HG03521 (cell line): ENCODE measurements around the gene SLC38A2.

Experiments used
- ATAC-seq: cut with Tn5 transposase; IDR thresholded peaks from one replicate; pipeline ENCODE4 v1.9.1; 2021; ENCODE audit warnings: mild to moderate bottlenecking, moderate library complexity; ENCODE audit not compliant: unreplicated experiment

SLC38A2 gene

DNA sequence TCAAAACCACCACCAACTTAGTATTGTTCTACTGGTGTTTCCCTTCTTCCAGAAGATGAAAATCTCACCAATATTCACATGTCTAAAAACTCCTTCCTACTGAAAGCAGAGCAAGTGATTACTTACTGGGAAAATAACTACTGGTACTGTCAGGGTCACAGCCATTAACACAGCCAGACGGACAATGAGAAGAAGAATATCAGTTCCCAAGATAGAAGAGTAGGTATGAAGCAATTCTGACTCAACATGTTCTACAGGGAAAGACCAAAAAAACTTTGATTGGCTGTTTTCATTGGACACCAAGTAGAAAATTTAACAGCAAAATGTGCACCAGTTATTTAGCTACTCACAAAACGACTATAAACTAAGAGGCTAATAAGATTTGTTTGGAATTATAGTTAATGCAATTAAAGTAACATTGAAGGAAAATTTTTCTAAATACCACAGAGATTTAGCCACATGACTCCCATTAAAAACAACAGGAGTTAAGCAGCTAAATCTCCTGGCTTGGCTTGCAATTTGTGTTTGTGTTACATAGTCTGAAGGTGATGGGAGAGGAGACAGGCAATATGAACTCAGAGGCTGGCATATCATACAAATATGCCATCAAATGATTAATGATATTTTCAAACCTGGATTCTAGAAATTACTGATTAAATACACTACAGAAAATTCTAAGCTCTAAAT is 9.5 kb downstream of the SLC38A2 start:
- no peak for ATAC-seq

DNA sequence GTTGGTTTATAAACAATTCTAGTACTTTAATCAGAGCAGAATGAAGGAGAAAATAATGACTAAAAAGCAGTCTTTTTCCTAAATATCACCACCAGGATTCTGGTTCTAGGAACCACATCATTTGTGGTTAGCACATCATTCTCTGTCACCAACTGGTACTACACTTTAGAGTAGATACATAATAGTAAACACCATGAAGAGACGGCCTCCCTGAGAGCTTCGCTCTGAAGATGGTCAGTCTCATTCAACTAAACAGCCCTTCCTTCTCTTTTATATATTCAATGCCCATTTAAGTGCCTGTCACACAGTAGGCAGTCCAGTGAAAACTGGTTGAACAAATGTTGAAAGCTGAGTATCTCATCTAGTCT is 10.9 kb downstream of the SLC38A2 start:
- ATAC-seq = no peak

DNA sequence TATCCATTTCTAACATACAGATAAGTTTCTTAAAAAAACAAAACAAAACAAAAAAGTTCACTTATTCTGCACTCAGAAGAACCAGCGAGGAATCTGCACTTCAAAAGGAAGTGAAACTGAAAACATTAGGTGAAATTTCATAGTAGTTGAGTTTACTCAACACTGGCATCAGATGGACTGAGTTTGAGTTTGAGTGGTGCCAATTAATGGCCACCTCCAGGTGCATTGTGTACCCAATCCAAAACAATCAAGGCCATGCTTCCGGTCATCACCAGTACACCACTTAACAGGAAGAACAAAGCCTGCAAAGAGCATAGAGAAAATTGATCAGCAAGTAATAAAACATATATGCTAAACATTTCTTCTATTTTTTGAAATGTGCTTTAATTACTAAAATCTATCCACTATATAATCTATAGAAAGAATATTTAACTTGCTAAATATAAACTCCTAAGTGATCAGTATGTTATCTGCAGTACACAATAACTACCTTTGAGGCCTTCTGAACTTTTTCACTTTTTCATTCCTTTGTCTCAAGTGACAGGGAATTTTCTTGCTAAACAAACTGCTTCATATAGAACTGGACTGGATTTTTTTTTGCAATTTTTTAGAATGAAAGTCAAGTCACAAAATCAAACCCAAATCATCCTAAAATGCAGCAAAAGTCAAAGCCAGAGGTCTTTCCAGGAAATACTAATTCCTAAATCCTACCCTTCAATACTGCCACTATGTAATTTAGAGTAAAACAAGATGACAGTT is 11.5 kb downstream of the SLC38A2 start:
- ATAC-seq = peak; percentile 57

DNA sequence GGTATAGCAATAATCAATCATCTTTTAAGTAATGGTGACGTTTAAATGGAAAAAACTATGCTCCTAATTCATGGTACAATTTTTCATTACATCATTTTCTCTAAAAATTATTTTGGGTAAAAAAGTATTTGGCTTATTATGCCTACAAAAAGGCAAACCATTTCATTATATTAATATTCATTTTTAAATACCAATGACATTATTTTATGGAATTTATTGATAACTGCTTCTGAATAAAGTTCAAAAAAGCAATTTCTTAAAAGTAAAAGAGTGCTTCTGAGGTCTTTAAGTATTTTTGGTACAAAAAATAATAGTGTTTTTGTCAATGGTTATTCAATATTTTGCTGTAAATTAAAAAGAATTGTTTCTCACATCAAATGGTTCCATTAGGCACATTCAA is 12.2 kb downstream of the SLC38A2 start:
- ATAC-seq = no peak

DNA sequence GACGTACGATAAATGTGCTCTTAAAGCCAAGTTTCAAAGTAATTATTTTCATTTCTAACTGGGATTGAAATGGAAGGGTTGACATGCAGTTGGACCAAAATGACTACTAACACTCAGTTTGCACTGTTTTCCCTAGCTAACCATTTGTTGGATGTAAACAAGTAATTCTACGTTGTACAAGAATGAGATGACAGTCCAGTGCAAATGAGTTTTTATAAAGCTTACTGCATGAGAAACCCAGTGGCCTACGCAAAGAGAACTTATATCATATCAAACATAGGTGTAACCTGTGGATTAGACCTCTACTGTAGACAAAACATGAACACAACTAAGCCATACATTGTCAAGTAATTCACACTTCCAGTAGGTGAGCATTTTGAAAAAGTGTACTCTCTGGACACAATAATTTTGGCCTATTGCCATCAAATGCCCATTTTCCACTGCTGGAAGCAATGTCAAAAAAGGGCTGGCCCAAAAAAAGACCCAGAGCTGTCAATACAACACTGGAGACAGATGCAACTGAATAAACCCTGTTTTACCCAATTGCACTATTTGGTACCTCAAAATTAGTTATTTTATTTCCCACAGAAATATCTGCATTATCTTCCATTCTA is 12.8 kb downstream of the SLC38A2 start:
- no peak for ATAC-seq

DNA sequence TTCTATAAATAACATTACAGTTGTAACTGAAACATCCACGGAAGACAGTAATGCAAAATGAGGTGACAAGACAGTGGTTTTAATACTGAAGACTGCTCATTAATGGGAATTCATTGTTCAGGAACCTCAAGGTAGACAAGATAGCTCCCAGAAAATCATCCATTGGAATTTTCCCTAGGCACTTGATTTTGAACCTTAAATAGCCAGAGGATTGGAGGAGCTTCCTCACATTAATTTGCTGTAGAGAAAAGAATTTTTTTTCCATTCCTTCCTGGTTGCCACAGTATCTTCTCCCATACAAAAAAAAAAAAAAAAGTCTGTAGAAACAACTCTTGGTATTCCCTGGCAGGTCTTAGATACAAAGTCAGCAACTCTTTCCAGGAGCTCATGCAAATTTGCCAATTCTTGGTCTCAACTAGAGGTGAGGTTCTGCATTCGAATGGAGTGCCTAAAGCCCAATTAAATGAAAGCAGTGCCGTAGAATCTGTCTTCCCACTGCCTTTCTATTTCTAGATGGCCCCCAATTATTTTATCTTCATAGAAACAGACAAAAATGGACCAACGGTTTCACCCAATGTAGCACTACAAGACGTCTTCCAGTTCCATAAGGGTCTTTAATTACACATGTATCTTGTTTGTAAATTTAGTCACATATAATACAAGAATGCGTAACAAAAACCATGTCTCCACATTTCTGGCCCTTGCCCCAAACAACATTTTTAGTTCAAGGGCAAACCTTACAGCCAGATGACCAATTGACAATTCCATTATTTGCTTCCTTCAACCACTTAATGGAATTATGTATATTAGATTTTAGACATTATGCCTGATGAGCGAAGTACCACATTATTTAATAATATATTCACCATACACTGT is 13.5 kb downstream of the SLC38A2 start:
- ATAC-seq = no peak

DNA sequence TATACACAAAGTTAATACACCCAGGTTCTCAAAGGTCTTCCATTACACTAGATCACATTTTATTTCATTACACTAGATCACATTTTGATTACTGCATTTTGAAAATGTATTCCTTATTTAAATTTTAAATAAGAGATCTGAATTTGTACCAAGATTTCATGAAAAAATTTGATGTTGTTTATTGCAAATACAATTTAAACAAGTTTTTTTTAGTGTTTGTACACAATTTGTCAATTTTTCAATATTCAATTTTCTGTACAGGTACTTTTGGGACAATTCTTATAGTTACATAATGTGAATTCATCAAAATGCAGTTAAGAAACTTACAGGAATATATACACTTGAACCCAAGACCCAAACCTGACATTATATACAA is 14.3 kb downstream of the SLC38A2 start:
- no peak for ATAC-seq

DNA sequence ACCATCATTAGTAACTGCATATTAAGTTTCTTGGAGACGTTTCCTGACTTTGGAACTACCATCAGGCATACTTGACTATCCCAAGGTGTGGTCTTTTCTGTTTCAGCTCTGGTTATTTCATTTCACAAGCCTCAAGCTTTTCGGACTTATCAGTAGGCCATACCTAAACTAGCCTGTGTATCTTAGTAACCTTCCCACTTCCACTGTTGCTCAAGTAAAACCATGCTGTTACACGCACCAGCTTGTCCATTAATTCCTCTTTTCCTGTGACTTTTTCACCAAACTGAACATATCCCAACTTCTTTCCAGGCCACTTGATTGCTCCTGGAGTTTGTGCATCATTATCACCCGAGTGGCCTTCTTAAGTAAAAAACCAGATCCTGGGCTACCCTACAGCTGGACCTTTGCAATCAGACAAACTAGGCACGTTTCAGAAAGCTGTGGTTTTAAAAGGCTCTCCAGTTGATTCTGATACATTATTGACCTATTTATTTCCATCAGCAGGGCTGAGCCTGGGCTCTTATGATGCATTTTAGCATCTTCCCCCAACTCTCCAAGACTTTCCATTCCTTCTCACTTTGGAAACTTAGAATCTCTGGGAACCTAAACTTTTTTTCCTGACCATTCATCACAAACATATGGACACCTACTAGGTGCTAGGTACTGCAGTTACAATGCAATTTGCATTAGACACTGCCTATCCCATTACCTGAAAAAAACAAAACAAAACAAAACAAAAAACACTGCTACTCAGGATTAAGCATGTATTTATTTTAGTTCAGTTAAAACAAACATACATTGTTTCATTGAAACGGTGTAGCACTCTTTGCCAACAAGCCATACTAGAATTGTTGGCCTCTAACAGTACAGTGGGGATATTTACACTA is 14.9 kb downstream of the SLC38A2 start:
- ATAC-seq = no peak

DNA sequence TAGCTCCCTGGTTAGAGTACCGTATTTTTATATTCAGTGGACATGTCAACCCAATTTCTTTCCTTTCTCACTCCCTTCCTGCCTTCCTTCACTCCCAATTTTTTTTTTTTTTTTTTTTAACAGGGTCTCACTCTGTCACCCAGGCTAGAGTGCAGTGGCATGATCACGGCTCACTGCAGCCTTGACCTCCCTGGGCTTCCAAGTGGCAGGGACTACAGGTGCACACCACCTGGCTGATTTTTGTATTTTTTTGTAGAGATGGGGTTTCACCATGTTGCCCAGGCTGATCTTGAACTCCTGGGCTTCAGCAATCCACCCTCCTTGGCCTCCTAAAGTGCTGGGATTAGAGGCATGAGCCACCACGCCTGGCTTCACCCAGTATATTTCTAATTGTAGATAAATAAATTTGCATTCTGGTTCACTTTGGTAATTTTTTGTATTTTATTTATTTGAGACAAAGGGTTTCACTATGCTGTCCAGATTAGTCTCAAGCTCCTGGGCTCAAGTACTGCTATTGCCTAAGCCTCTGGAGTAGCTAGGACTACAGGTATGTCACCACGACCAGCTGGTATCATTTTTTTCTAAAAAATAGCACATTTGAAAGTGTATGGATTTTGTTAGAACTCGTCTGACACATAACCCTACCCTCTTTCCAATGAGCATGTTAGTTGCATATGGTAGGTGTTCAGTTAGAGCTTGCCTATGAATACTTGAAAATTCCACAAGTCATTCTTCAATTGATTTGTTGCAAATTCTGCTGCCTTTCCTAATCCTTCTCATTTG is 15.7 kb downstream of the SLC38A2 start:
- no peak for ATAC-seq

DNA sequence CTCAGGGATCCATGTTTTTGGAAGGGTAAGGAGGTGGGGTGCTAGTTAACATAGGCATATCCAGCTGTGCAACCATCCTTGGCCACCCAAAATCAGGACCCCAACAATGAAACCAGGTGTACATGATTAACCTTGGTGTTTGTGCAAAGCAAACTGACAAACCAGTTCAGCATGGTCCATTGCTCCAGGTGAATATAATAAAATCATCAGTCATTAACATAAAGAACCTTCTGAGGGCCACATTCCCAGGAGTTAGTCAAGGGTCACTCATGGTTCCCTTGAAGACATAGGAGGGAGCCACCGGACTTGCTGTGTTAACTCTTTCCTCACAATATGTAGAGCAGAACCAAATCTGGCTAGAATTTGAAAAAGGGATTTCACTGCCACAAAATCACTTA is 17.8 kb downstream of the SLC38A2 start:
- no peak for ATAC-seq

DNA sequence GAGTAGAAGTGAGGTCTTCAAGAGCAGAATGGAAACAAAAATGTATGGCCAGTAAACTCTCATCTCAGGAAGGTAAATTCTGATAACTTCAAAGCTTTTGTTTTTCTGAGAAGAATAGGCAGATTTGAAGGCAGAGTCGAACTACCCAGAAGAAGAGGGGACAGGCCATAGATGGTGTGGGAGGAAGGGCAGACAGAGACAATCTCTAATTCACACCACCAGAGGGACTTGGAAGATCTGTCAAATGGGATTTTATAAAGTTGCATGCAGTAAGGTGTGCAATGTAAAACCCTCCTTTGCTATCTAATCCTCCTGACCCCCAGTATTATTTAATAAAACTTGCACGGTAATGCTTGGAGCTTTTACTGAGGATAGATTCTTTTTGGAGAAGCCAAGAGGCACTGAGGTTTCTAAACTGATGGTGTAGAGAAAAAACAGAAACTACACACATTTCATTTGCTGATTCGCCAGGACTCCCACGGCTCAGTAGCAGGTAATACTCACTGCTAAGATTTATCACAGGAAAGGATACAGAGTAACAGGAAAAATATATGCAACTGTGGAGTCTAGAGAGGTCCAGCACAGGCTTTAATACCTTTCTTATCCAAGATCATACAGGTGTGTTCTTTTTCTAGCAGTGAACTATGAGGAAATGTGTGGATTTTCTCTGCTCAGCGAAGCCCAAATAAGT is 18.3 kb downstream of the SLC38A2 start:
- no peak for ATAC-seq

DNA sequence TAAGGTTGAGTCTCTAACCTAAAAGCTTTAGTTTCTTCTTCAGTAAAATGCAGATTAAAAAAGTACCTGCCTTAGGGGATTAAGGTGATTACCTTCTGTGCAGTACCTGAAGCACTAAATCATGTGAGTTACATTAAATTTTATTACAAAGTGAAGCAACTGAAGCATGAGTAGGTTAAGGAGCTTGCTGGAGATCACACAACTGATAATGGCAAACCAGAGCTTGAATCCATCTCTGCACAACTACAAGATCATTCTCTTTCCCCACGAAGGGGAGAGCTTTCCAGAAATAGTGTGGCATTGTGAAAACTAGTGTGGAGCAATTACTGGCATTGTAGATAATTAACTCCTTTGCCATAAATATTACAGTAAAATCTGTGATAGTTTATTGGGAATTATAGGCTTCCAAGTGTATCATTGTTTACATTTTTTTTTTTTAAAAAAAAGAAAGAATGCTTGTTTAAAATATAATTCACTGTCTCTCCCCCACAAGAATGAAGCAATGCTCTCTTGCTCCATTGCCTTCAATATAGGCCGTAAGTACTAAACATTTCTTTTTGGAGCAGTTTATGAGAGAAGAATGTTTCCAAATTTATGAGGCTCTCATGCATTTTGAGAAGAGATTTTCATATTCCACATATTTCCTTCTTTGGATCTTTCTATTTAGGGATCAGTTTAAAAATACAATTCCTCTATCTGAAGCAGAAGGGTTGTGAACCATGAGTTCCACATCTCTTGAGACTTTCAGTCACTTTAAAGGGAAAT is 20.5 kb downstream of the SLC38A2 start:
- ATAC-seq = no peak

DNA sequence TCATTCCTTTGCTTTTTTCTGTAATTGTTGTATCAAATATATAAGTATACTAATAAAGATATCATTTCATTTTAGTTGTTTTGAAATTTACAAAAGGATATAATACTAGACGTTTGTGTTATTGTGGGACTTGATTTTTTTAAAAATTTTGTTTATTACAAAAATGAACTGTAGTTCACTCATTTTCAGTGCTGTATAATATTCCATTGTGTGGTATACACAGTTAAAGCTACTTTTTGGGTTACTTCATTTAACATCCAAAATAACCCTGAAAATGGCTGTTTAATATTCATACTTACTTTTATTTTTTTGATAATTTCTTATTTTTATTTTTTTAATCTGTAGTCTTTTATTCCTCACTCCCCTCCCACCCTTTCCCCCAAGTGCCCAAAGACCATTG is 21.4 kb downstream of the SLC38A2 start:
- ATAC-seq = no peak

DNA sequence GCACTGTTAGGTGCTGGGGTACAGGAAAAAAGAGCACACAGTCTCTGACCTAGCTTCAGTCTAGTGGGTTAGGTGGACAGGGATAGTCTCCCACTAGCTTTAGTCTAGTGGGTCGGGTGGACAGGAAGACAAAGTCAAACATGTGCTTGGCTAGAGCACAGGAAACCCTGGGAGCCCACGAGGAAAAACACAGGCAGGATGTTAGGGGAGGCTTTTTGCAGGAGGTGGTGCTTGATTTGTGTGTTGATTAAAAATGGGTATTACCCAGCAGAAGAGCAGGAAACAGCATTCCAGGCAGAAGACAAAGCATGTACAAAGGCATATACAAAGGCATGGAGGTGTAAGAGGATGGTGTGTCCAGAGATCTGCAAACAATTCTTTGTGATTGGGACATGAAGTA is 23.3 kb downstream of the SLC38A2 start:
- no peak for ATAC-seq

DNA sequence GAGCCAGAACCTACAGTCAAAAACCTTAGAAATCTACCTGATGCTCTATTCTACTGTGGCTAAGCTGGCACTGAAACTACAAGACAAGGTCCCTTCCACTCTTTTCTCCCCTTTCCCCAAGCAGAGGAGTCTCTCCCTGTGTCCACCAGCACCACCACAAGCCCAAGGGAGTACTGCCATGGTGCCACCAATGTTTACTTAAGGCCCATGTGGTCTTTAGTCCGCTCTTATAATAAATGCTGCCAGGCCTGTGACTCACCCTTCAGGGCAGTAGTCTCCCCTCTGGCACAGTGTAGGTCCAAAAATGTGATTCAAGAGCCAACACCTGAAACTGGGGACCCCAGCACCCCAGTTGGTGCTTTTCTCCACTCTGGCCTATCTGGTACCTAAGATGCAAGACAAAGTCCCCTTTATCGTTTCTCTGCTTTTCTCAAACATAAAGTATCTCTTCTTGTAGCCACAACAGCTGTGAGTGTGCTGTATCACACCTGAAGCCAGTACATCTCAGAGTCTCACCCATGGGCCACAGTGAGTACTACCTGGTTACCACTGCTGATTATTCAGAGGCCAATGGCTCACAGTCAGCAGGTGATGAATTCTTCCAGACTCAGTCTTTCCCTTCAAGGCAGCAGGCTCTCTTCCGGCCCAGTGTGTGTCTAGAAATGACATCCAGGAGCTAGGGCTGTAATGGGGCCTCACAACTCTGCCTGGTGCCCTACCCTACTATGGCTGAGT is 29.3 kb downstream of the SLC38A2 start:
- ATAC-seq = no peak

DNA sequence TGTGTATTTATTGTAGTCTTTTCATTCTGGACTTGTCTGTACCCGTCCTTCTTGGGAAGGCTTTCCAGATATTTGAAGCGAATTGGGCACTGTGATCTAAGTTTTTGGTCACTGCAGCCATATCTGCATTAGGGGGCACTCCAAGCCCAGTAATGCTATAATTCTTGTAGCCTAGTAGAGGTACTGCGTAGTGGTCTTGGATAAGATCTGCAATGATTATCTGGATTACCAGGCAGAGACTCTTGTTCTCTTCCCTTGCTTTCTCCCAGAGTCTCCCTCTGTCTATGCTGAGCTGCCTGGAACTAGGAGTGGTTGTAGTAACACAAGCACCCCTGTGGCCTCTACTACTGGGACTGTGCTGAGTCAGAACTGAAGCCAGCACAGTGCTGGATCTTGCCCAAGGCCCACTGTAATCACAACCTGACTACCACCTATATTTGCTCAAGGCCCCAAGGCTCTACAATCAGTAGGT is 30.0 kb downstream of the SLC38A2 start:
- no peak for ATAC-seq

DNA sequence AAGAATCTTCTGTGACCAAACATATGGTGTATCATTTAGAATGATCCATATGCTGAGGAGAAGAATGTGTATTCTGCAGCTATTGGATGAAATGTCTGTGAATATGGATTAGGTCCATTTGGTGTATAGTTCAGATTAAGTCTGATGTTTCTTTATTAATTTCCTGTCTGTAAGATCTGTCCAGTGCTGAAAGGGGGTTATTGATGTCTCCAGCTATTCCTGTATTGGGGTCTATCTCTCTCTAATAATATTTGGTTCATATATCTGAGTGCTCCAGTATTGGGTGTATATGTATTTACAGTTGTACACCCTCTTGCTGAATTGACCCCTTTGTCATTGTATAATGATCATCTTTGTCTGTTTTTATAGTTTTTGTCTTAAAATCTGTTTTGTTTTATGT is 33.5 kb downstream of the SLC38A2 start:
- no peak for ATAC-seq
